GM18498 (cell line): ENCODE measurements around the gene KRT76.
"Not testable (repeated sequence)": the region's sequence is repeated elsewhere in the genome, so short reads cannot be mapped to it uniquely, and the experiment has no call there.

Source experiments
- ATAC-seq: cut with Tn5 transposase; IDR thresholded peaks from one replicate; pipeline ENCODE4 v1.9.1; 2021; ENCODE audit warnings: mild to moderate bottlenecking, moderate library complexity; ENCODE audit not compliant: unreplicated experiment

Gene KRT76

DNA sequence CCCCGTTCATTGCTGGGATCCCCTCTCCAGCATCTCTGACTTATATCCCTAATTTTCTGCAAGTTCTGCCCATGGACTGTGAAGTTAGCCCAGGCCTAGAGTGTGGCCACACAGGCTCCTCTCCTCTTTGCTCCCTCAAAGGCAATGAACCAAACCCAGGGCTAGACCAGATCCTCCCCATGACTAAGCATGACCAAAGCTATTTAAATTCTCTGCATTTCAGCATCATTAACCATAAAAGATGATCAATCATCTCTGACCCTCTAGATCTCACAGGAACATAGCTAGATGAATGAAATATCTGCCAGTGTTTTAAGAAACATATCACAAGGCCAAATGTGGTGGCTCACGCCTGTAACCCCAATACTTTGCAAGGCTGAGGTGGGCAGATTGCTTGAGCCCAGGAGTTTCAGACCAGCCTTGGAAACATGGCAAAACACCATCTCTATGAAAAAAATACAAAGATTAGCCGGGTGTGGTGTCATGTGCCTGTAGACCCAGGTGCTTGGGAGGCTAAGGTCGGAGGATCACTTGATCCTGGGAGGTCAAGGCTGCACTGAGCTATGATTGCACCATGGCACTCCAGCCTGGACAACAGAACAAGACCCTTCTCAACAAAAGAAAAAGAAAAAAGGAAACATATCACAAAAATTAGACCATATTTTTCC is 21.0 kb upstream of the KRT76 start:
- ATAC-seq = no peak

DNA sequence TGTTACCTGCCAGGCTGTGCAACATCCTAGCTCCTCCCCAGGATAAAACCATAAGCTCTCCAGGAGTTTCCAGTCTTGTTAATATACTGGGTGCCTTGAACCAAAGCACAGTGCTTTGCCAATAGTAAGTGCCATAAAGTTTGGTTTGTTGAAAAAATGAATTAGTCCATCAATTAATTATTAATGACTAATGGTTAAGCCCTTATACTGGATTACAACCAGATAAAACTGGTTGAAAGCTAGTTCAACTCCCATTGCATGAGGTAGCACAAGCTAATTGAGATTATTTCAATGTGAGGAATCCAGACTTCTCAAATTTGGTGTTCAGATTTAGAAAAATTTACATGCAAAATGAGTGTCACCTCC is 20.4 kb upstream of the KRT76 start:
- ATAC-seq = no peak

GRCh38 chr12:52796839-52797528 is 19.8 kb upstream of the KRT76 start:
- no peak for ATAC-seq

DNA sequence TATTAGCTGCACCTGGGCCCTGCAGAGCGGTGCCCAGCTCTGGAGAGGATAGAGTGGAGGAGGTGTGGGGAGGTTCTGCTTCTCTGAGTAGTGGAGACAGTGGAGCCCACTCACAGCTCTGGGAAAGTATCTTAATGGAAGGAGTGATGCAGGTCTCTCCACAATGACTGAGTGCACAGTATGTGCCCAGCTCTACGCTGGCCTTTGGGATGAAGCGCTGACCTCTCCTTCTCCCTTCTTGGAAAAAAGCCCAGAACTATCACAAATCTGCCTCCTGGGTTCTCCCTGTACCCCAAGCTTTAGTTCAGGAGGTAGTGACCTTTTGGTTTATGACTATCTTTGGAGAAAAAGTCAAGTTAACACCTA is 19.3 kb upstream of the KRT76 start:
- no peak for ATAC-seq

DNA sequence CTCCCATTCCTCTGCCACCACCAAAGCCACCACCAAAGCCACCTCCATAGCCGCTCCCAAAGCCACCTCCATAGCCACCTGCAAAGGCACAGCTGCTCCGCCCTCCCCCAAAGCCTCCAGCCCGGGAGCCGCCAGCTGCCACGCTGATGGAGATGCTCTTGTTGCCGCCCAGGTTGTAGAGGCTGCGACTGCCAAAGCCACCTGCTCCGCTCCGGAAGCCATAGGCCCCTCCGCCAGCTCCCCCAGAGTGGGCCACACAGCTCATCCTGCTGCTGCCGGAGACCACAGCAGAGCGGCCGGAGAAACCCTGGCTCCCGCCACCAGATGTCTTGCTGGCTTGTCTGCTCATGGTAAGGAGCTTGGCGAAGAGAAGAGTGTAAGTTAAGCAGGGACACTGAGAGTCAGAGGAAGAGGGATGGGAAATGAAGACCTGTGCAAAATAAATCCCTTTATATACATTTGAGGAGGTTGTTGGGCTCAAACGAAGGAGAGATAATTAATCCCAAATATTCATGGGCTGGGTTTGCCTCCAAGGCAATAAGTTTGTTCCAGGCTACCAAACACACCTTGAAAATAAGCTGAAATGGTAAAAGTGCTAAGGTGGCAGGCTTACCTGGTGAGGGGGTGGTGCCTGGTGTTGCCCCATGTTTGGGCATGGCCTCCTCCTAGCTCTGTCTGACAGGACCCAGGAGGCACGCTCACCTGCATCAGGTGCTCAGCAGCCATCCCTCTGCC is 18.7 kb upstream of the KRT76 start, which contains the start of gene KRT3:
Gene KRT3 (minus strand): TSS at position 424 of the 735 bp plus-strand sequence. CDS start 75 bp downstream, at position 349.
- no peak for ATAC-seq

DNA sequence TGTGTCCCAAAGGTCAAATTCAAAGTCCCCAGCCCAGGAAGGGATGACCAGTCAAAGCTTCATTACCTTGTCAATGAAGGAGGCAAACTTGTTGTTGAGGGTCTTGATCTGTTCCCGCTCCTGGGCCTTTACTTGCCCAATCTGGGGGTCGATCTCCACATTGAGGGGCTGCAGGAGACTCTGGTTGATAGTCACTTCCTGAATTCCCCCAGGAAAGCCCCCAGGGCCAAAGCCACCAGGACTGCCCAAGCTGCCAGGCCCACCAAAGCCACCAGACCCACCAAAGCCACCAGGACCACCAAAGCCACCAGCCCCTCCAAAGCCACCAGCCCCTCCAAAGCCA is 18.2 kb upstream of the KRT76 start:
- not testable (repeated sequence) for ATAC-seq

GRCh38 chr12:52794479-52795331 is 17.6 kb upstream of the KRT76 start:
- ATAC-seq = no peak

GRCh38 chr12:52792185-52793029 is 15.3 kb upstream of the KRT76 start:
- no peak for ATAC-seq

DNA sequence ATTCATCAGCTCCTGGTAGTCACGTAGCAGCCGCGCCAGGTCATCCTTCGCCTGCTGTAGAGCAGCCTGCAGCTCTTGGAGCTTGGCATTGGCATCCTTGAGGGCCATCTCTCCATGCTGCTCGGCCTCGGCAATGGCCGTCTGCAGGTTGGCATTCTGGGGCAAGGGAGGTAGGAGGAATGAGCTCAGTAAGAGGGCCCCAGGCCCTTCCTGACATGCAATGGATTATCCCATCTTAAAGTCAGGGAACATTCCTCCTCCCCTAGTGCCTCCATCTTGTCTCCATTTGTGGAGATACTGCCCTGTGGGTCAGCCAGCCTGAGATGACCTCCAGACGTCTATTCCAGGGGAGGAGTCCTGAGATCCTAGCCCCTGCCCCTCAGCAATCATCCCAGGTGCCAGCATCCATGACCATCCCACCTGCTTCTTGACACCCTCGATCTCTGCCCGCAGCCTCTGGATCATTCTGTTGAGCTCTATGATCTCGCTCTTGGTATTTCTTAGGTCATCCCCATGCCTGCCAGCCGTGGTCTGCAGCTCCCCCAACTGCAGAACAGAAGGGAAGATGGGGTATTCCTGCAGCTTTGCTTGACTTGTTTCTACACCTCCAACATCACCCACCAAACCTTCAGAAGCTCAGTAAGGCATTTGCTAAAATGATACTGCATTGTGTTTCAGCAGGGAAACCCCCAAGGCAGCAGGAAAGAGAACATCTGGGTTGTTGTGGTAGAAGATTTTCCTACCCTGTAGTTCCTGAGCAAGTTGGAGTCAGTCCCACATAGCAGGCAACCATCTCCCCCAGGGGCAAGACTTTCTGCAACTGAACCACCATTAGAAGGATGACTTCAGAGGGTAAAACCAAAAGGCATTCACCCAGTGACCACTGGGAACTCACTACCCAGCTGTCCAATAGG is 14.4 kb upstream of the KRT76 start:
- ATAC-seq = no peak

- ATAC-seq = no peak
These were observed 13.5 kb upstream of the KRT76 start for GRCh38 chr12:52790427-52791270.

- no peak for ATAC-seq
These were observed 12.7 kb upstream of the KRT76 start for GRCh38 chr12:52789637-52790426.

DNA sequence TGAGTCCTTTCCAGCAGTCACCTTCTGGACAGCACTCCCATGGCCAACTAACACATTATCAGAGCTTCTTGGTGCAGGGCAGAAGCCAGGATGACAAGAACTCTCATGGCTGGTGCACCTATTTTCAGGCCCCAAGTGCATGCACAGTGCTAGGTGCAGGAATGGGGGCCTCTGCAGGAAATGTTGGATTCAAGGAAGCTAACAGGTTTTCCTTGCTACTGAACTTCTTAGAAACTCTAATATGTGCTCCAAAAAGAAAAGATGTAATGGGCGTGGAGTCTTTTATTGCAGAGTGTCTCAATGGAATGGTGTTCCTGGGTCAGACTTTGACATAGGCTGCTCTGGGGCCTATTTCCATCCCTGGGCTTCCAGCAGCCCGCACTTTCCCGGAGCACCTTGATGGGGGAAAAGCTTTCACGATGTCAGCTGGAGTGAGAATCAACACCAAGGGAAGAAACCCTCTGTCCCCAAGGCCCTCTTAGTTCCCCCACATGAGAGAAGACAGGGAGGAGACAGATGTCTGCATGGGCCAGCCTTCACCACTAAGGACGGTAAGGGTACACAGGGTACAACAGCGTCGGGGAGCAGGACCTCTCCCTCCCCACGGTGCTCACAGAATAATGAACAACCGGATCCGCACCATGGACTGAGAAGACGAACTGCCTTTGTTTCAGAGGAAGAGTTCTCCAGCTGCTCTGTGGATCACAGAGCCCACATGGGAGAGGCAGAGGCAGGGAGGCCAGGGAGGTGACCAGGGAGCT is 11.9 kb upstream of the KRT76 start:
- no peak for ATAC-seq

DNA sequence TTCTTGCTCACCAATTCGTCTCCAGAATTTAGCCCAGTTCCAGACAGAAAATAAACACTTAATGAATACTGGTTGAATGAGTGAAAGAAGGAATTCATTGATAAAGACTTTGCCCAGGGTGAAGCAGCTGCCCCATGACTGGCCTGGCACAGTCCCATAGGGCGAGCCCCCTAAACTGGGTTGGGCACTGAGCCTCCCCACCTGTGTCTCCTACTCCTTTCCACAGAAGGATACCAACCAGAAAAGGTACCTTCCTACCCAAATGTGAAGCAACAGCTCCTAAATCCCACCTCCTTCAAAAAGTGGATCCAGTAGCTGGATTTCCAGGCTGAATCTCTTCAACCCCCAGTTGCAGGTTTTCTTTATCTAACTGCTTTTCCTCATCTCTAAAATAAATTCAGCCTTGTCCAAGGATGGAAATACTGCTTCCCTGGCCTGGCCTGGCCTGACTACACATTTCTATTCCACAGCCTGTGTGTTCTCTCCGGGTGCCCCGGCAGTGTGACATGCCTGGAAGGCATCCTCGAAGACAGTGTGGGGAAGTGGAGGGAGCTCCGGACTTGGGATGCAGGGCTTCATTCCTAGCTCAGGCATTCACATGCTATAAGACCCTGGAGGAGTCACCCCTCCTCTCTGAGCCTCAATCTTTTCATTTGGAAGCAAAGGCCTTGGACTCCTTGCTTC is 11.2 kb upstream of the KRT76 start:
- no peak for ATAC-seq

GRCh38 chr12:52787324-52788191 is 10.4 kb upstream of the KRT76 start:
- ATAC-seq = no peak

DNA sequence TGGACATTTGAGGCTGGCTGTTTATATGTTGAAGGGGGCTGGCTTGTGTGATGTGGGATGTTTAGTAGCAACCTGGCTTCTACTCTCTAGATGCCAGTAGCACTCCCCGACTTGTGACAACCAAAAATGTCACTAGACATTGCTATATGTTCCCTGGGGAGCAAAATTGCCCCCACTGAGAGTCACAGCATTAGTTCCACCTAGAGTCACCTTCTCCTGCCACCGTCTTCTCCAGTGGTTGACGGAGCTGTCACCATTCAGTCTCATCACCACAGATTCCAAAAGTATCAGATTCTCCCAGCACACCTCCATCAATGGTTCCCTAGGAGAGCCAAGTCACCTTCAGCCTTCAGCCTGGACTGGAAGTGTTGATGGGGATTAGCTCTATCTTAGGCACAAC is 7.8 kb upstream of the KRT76 start:
- ATAC-seq = no peak
